Renal pelvis (tissue), 4 donors: Measurements from ENCODE around the gene HSDL1. TPM values are rescaled to one million over a fixed set of nuclear protein-coding genes. Genes with fewer than 3 reads are reported as not detected.
"Not testable (repeated sequence)": the region's sequence is repeated elsewhere in the genome, so short reads cannot be mapped to it uniquely, and the experiment has no call there.

Experiments used
- DNase-seq: peaks from one replicate; pipeline ENCODE4 v3.0.0-alpha.2; 2013
- polyA plus RNA-seq, 3 donors: library from polyadenylated mRNA; unstranded; fragments of 120-200 nt; gene quantifications; one replicate each; pipeline ENCODE4 v1.2.1, GENCODE V29; 2013; ENCODE audit not compliant: insufficient read length in 3 of 3

HSDL1 gene
- polyA plus RNA-seq, 3 donors = 42.5 to 52.2 (median 42.7) TPM

GRCh38 chr16:84115919-84116719 lies 28.9 kb downstream of the HSDL1 start:
- peak; percentile 33 for DNase-seq

DNA sequence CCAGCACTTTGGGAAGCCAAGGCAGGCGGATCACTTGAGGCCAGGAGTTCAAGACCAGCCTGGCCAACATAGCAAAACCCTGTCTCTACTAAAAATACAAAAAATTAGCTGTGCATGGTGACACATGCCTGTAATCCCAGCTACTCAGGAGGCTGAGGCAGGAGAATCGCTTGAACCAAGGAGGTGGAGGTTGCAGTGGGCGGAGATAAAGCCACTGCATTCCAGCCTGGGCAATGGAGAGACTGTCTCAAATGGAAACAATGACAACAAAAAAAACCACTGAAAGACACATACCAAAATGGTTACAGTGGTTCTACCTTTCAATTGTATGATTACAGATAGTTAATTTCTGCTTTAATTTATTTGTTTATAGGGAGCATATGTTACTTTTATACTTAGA lies 33.0 kb downstream of the HSDL1 start:
- DNase-seq = not testable (repeated sequence)

DNA sequence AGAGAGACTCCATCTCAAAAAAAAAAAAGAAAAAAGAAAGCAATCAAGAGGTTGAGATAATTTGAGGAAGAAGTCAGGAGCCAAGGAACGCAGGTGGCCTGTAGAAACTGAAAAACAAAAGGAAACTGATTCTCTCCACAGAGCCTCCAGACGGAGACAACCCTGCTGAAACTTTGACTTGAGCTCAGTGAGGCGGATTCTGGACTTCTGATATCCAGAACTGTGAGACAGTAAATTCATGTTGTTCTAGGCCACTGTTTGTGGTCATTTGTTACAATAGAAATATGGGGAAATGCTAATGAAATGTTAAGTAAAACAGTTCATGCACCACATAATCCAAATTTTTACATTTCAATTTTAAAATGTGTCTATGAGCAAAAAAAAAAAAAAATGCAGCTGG lies 33.5 kb downstream of the HSDL1 start:
- DNase-seq = no peak

DNA sequence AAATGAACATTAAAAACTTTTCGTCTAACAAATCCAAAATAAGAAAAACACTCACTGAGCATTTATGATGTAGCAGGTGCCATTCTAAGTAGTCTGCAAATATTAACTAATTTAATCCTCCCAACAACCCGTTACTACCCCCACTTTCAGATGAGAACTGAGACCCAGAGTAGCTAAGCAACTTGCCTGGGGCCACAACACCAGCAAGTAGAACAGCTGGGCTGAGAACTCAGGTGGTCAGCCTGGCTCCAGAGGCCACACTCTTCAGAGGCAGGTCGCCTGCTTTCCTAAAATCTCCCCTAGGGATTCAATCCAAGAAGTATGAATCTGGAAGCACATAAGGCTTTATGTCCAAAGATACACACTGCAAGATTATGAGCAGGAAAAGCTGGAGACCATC lies 34.5 kb downstream of the HSDL1 start:
- DNase-seq = no peak

GRCh38 chr16:84109598-84110335 lies 35.2 kb downstream of the HSDL1 start:
- DNase-seq = no peak

DNA sequence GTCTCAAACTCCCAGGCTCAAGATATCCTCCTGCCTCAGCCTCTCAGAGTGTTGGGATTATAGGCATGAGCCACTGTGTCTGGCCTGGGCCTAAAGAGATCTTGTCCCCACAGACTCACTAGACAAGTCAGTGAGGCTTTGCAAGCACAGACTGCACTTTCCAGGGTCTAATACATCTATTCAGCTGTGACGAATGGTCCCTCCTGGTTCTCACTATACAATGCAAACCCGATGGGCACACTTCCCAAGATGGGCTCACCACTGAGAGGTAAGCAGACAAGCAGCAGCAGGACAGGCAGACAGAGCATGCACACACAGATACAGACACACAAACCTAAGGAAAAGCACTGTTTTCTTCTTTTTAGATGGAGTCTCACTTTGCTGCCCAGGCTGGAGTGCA lies 37.1 kb downstream of the HSDL1 start:
- no peak for DNase-seq

DNA sequence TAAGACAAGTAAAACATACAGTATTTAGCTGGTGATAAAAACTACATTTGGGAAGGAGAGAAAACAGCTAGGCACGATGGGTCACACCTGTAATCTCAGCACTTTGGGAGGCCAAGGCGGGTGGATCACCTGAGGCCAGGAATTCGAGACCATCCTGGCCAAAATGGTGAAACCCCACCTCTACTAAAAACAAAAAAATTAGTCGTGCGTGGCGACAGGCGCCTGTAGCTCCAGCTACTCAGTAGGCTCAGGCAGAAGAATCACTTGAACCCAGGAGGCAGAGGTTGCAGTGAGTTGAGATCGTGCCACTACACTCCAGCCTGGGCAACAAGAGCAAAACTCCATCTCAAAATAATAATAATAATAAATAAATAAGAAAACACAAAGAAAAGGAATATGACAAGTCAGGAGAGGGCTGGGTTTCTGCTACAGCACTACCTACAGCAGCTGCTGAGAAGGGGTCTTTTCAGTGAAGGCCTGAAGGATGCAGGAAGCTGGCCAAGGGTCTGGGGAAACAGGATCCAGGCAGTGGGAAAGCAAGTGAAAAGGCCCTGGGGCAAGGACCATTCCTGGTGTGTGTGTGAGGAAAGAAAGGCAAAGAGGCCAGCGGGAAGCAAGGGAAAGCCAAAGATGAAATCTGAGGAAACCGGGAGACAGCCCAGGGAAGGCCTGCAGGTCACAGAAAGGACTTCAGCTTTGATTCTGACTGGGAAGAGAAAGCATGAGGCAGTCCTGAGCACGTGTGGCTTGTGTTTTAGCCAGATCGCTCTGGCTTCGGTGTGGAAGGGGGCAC lies 38.8 kb downstream of the HSDL1 start:
- DNase-seq = no peak

DNA sequence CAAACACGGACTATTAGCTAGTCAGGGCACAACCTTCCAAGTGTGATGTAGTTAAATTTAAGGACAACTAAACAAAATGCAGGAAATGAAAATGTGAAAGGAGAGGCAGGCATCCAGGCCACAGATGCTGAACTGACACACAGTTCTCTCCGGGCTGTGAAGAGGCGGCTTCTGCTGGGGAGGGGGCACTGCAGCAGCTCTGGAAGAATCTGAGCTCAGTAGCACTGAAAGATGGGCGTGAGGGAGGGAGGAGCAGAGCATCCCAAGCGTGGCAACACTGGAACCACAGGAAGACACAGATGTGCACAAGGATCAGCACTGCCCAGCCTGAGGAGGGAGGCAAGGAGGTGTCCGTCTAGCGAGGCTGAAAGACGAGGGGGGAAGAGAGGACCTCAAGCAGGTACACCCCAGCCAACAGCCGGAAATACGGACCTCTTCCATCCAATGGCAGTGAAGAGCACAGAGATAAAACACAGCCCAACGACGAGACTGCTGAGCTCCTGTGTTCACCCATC lies 39.6 kb downstream of the HSDL1 start:
- no peak for DNase-seq

GRCh38 chr16:84104231-84104630 lies 40.7 kb downstream of the HSDL1 start:
- no peak for DNase-seq

DNA sequence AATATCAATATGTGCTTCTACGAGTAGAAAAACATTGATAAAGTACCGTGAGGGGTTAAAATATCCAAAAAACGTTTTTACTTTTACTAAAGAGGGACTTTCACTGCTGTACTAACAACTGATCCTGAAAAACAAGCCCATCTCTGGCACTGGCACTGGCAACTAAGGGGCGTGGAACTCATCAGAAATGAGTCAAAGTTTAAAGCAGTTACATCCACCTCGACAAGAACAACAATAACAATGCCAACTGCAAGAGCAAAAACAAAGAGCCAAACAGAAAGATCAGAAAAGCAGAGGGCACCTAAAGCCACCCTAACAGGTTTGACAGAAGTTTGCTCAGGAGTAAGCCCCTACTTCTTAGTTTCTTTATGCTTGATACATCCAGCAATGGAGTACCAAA lies 41.3 kb downstream of the HSDL1 start:
- no peak for DNase-seq

DNA sequence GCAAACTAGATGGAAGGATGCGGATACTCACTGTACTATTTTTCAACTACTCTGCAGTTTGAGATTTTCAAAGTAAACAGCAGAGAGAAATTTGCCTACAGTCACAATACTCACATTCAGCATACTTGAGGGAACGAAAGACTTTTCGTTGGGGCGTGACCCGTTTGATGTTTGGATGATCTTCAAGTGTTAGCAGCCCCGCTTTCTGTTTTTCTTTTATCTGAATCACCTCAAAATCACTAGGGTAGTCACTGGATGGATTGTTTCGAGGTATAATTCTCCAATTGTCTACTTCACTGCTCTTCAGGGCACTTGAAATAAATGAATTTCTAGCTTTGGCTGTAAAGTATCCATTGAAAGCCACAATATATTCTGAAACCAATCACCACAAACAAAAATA lies 46.0 kb downstream of the HSDL1 start:
- no peak for DNase-seq

DNA sequence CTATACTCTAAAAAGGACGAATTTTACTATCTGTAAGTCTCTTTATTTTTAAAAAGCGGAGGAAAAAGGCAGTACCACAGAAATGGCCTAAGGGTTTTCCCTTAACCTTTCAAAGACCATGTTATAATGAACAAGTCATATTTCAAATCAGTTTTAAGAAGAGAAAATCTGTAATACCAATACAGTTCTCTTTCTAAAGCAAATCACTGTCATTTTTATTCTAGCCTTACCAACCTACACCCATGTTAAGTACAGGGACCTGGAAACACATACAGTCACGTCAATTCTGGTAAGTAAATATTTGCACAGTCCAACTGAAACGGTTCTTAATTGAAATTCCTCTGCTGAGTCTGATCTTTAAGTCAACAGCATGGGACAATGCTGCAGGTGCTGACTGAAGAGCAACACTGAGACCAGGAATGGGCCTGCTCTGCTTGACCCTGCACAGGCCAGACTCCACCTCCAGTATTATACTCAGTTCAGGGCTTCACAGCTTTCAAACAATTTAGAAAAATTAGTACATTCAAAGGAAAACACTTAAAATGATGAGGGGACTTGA lies 48.5 kb downstream of the HSDL1 start:
- no peak for DNase-seq

DNA sequence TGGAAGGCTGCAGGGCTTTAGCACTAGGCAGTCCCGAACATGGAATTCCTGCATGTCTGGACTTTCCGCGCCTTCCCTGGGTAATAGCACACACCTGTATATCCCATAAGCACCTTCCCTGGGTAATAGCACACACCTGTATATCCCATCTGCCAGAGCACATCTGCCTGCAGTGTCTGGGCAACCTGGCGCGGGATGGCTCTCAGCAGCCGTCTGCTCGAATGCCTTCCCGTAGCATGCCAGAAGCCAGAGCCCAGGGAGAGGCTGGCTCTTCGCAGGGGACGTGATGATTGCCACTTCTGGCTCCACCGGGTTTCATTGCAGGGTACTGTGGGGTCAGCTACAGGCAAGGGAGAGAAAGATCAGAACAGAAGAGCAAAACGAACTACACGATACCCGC lies 49.5 kb downstream of the HSDL1 start:
- DNase-seq = no peak

GRCh38 chr16:84093879-84094270 lies 51.1 kb downstream of the HSDL1 start:
- no peak for DNase-seq

- DNase-seq = no peak
Measured at GRCh38 chr16:84093120-84093878, 51.7 kb downstream of the HSDL1 start.

- no peak for DNase-seq
Measured at GRCh38 chr16:84091460-84091859, 53.5 kb downstream of the HSDL1 start.

DNA sequence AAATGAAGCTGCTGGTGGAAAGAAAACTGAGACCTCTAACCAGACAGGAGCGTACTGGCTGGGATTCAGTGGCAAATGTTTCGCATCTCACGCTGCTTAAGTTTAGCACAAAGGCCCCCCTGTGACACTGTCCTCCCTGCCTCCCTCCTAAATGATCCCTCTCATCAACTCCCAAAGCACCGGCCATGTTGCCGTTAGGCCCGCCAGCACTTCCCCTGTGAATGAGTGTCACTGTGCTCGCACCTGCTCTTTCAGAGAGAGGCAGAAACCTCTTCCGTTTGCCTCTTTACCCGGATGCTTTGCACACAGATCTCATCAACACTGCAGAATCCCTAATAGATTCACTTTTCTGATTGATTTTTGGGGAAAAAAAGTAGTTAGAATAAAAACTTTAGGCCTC lies 54.8 kb downstream of the HSDL1 start:
- no peak for DNase-seq

GRCh38 chr16:84088695-84089395 lies 56.1 kb downstream of the HSDL1 start:
- no peak for DNase-seq

GRCh38 chr16:84087466-84088151 lies 57.4 kb downstream of the HSDL1 start:
- no peak for DNase-seq

GRCh38 chr16:84087001-84087400 lies 58.0 kb downstream of the HSDL1 start:
- DNase-seq = no peak
